IMR-90 (cell line): ENCODE measurements around the gene ARHGAP35. TPM values are rescaled to one million over a fixed set of nuclear protein-coding genes. Genes with fewer than 3 reads are reported as not detected.

Experiments used
- ATAC-seq: fragments of 200-7000 bp; cut with Tn5 transposase; 2 replicates; pipeline ENCODE4 v1.9.1; 2020; ENCODE audit warnings: low read depth, mild to moderate bottlenecking, moderate library complexity
- BruUV-seq: library from RNA; stranded (reverse); fragments of 400-500 nt; replicated peaks from 2 replicates; lab custom pipeline; 2021; lab: Mats Ljungman, UMichigan
- CTCF ChIA-PET: fragments of 300-600 bp; formaldehyde crosslinking; extraction: SDS; loops from one replicate; lab custom pipeline; 2021; ENCODE audit warnings: antibody characterized with exemption; lab: Yijun Ruan, JAX
- POLR2A ChIA-PET: fragments of 300-600 bp; sonication (Branson Sonifier 250); formaldehyde crosslinking; loops from one replicate; lab custom pipeline; 2022; ENCODE audit warnings: antibody characterized with exemption; ENCODE audit not compliant: unreplicated experiment; lab: Charles Lee
- DNase-seq: peaks from one replicate; pipeline ENCODE4 v3.0.0; 2013
- H2AFZ ChIP-seq: replicated peaks from 2 replicates; pipeline ENCODE3; 2013; ENCODE audit warnings: low read length, mild to moderate bottlenecking; ENCODE audit not compliant: poor library complexity
- H2AK5ac ChIP-seq: 2 replicates; pipeline ENCODE4 v1.6.1; 2013; ENCODE audit warnings: low read depth, low read length, inconsistent platforms
- H2AK9ac ChIP-seq: replicated peaks from 2 replicates; pipeline ENCODE3; 2013; ENCODE audit warnings: mild to moderate bottlenecking, low read depth, low read length, moderate library complexity; ENCODE audit not compliant: poor library complexity
- H2BK120ac ChIP-seq: 2 replicates; pipeline ENCODE4 v1.6.1; 2013; ENCODE audit warnings: low read depth, low read length, inconsistent platforms
- H2BK15ac ChIP-seq: 3 replicates; pipeline ENCODE4 v1.6.1; 2013; ENCODE audit warnings: low read depth, low read length, inconsistent platforms
- H2BK20ac ChIP-seq: 2 replicates; pipeline ENCODE4 v1.6.1; 2013; ENCODE audit warnings: low read depth, mild to moderate bottlenecking, inconsistent platforms, low read length, moderate library complexity
- H2BK5ac ChIP-seq: 2 replicates; pipeline ENCODE4 v1.6.1; 2013; ENCODE audit warnings: mild to moderate bottlenecking, low read depth, low read length, inconsistent platforms; ENCODE audit not compliant: poor library complexity, severe bottlenecking
- H3K14ac ChIP-seq: replicated peaks from 2 replicates; pipeline ENCODE4 v1.6.1; 2013; ENCODE audit warnings: low read depth, low read length, inconsistent platforms
- H3K18ac ChIP-seq: 2 replicates; pipeline ENCODE4 v1.6.1; 2013; ENCODE audit warnings: low read depth, low read length, control low read depth
- H3K23ac ChIP-seq: 2 replicates; pipeline ENCODE4 v1.6.1; 2013; ENCODE audit warnings: low read depth, low read length, inconsistent platforms
- H3K27ac ChIP-seq: 2 replicates; pipeline ENCODE4 v1.5.1; 2013; ENCODE audit warnings: mild to moderate bottlenecking, control low read depth, low read length; ENCODE audit not compliant: insufficient read depth
- H3K27me3 ChIP-seq: 2 replicates; pipeline ENCODE4 v1.6.1; 2013; ENCODE audit warnings: low read length; ENCODE audit not compliant: control insufficient read depth, insufficient read depth
- H3K36me3 ChIP-seq: 2 replicates; pipeline ENCODE4 v1.6.1; 2013; ENCODE audit warnings: low read length, mixed read lengths; ENCODE audit not compliant: control insufficient read depth, insufficient read depth
- H3K4ac ChIP-seq: 2 replicates; pipeline ENCODE4 v1.6.1; 2013; ENCODE audit warnings: low read depth, low read length, inconsistent platforms
- H3K4me1 ChIP-seq: 2 replicates; pipeline ENCODE4 v1.6.1; 2013; ENCODE audit warnings: low read length, mixed read lengths; ENCODE audit not compliant: control insufficient read depth, insufficient read depth
- H3K4me2 ChIP-seq: 2 replicates; pipeline ENCODE4 v1.6.1; 2013; ENCODE audit warnings: low read depth, mild to moderate bottlenecking, control low read depth, low read length, moderate library complexity
- H3K4me3 ChIP-seq: 2 replicates; pipeline ENCODE4 v1.5.1; 2013; ENCODE audit warnings: low read depth, mild to moderate bottlenecking, control low read depth, low read length, moderate library complexity; ENCODE audit not compliant: insufficient read depth
- H3K56ac ChIP-seq: 2 replicates; pipeline ENCODE4 v1.6.1; 2013; ENCODE audit warnings: low read length, inconsistent platforms; ENCODE audit not compliant: insufficient read depth; ENCODE audit errors: extremely low read depth
- H3K79me1 ChIP-seq, 2 experiments: 2 replicates each; pipeline ENCODE4 v1.6.1; 2013; ENCODE audit warnings: low read length in 2 of 2, inconsistent platforms in 1 of 2, low read depth in 1 of 2
- H3K9ac ChIP-seq: 2 replicates; pipeline ENCODE4 v1.6.1; 2013; ENCODE audit warnings: low read depth, low read length, control low read depth
- H3K9me1 ChIP-seq: 2 replicates; pipeline ENCODE4 v1.6.1; 2013; ENCODE audit warnings: low read length, inconsistent platforms; ENCODE audit not compliant: insufficient read depth
- H3K9me3 ChIP-seq: 2 replicates; pipeline ENCODE4 v1.6.1; 2013; ENCODE audit warnings: low read length; ENCODE audit not compliant: control insufficient read depth, insufficient read depth
- H4K20me1 ChIP-seq: 2 replicates; pipeline ENCODE4 v1.6.1; 2013; ENCODE audit warnings: low read length, inconsistent platforms; ENCODE audit not compliant: insufficient read depth
- H4K5ac ChIP-seq: 2 replicates; pipeline ENCODE4 v1.6.1; 2013; ENCODE audit warnings: mild to moderate bottlenecking, low read depth, low read length, control low read depth
- H4K8ac ChIP-seq, 2 experiments: 2 replicates each; pipeline ENCODE4 v1.6.1; 2013; ENCODE audit warnings: low read depth in 2 of 2, low read length in 2 of 2, control low read depth in 1 of 2, inconsistent platforms in 1 of 2
- H4K91ac ChIP-seq: 2 replicates; pipeline ENCODE4 v1.6.1; 2013; ENCODE audit warnings: low read depth, low read length, inconsistent platforms; ENCODE audit not compliant: insufficient read depth
- NFE2L2 ChIP-seq: fragments of 150-350 bp; IDR thresholded peaks from 2 replicates; pipeline ENCODE4 v1.6.1; 2016; ENCODE audit warnings: low read depth, mild to moderate bottlenecking, low read length
- SMC3 ChIP-seq: fragments of 150-350 bp; IDR thresholded peaks from 2 replicates; pipeline ENCODE4 v1.6.1; 2016; ENCODE audit warnings: low read depth, mild to moderate bottlenecking, antibody characterized with exemption, low read length, moderate library complexity
- WGBS, 2 experiments: methylation state at CpG; one replicate each; pipeline versions ENCODE4 v1.1.5 to v1.1.7; 2013; ENCODE audit warnings: missing lambda C conversion rate in 2 of 2; ENCODE audit not compliant: insufficient read length in 1 of 2; ENCODE audit errors: extremely low coverage in 2 of 2; 5-methylcytosine and 5-hydroxymethylcytosine counted together
- dilution Hi-C: fragments of 300-500 bp; cut with HindIII; formaldehyde crosslinking; loops from one replicate; pipeline ENCODE4 v1.14.3; 2018; ENCODE audit warnings: low sequenced_read_pairs; ENCODE audit not compliant: unreplicated experiment
- in situ Hi-C: fragments of 300-500 bp; cut with MboI; formaldehyde crosslinking; loops from 3 replicates; pipeline ENCODE4 v1.14.3; 2019; ENCODE audit warnings: low sequenced_read_pairs, inconsistent platforms, mixed read lengths
- intact Hi-C: fragments of 100-400 bp; cut with micrococcal nuclease; formaldehyde crosslinking; loops from 2 replicates; pipeline ENCODE4 v1.10.0; 2022
- polyA plus RNA-seq, 3 experiments: library from polyadenylated mRNA; depleted of rRNA; stranded (reverse); fragments of >200 nt; gene quantifications; 2 replicates each; pipeline ENCODE4 v1.2.3, GENCODE V29; 2012; ENCODE audit warnings: low replicate concordance in 1 of 3
- total RNA-seq: library from RNA; depleted of rRNA; stranded (reverse); fragments of >200 nt; gene quantifications from 2 replicates; pipeline ENCODE4 v1.2.3, GENCODE V29; 2012

ARHGAP35 gene
- total and polyA plus RNA-seq, 2 of the 4 experiments (the other 2 are of a cell fraction): 16.4 to 29.0 TPM

- ATAC-seq (peak; percentile 5; the same call in 1 of the 2 replicates), DNase-seq (no peak)
- no peak overlapping the region for H2BK5ac ChIP-seq
- POLR2A ChIA-PET: interaction anchor here (0.5 kb wide), 1 partner anchor 295 kb away, joined by 3 read pairs; no protein-coding TSS in a partner anchor
- H3K9ac ChIP-seq: no peak overlapping the region
- H4K8ac ChIP-seq: no peak overlapping the region
- H2BK15ac ChIP-seq: no peak overlapping the region
- no peak overlapping the region for H3K27ac ChIP-seq
- H3K18ac ChIP-seq: no peak overlapping the region
- H3K27me3 ChIP-seq: no peaks in the 10 kb centered on the region
- no peak overlapping the region for H3K4me3 ChIP-seq
- H3K4me1 ChIP-seq: peaks cover 23% of the 10 kb centered on the region
- intact Hi-C loops (no loop called here), in situ Hi-C loops (no loop called here), dilution Hi-C loops (no loop called here)
- no peak overlapping the region for H3K56ac ChIP-seq
- H4K20me1 ChIP-seq: peaks cover 88% of the 10 kb centered on the region
- H3K4me2 ChIP-seq: peak overlapping the region; percentile 28; the same call in 1 of the 2 replicates
- H3K14ac ChIP-seq: no peak overlapping the region
- H3K36me3 ChIP-seq: no peaks in the 10 kb centered on the region
- H2AFZ ChIP-seq: no peak overlapping the region
- peaks cover 38 to 80% of the 10 kb centered on the region in 2 experiments for H3K79me1 ChIP-seq
- peaks cover 29% of the 10 kb centered on the region for H3K9me1 ChIP-seq
- H4K5ac ChIP-seq: no peak overlapping the region
- no peaks in the 10 kb centered on the region for H3K9me3 ChIP-seq
- H4K91ac ChIP-seq: no peak overlapping the region
- no TSS peak for BruUV-seq
- H3K23ac ChIP-seq: peak overlapping the region; percentile 49; the same call in 1 of the 2 replicates
- H3K4ac ChIP-seq: peak overlapping the region; percentile 44; the same call in 1 of the 2 replicates
- peak overlapping the region; percentile 17; the same call in 1 of the 2 replicates for H2AK5ac ChIP-seq
- H2BK120ac ChIP-seq: no peak overlapping the region
- 0 out of 2 replicates have a peak overlapping the region, but pooled peaks have one; percentile 23 for H2BK20ac ChIP-seq
- CTCF ChIA-PET: no interaction called here
- TF ChIP-seq NFE2L2: peak; percentile 72; the same call in 1 of the 2 replicates
- TF ChIP-seq SMC3: no peak
- no peak overlapping the region for H2AK9ac ChIP-seq
- WGBS, 2 experiments: no CpG with 5 or more reads among the region's 3 CpGs
Measured at GRCh38 chr19:46866407-46867136, 5.8 kb downstream of the ARHGAP35 start.
